Measurements from ENCODE around the gene DLGAP3. TPM values are rescaled to one million over a fixed set of nuclear protein-coding genes. Genes with fewer than 3 reads are reported as not detected.

The DLGAP3 gene
- total and polyA plus RNA-seq, 12 donors: 0.07 to 0.35 (median 0.13) TPM; not detected in 6

- DNase-seq: no peak
- ATAC-seq: no peak
- Histone ChIP-seq H3K4me3 (no peak overlapping the region), H3K36me3 (no peaks in the 10 kb centered on the region), H3K9me3 (no peaks in the 10 kb centered on the region), H3K4me1 (peaks cover 4 to 13% (median 9%) of the 10 kb centered on the region in 9 donors), H3K27ac (no peak overlapping the region), H3K27me3 (peaks cover 11 to 74% (median 55%) of the 10 kb centered on the region in 7 donors)
- WGBS, 2 donors: 14 to 19% methylated on average over 5 of the region's 5 CpGs
- TF ChIP-seq CTCF (IDR thresholded peaks at IDR 0.05): no peak
- intact Hi-C loops (cut with DNase I): no loop called here
Measured at GRCh38 chr1:34930702-34931071, 1.2 kb upstream of the DLGAP3 start.

GRCh38 chr1:34929853-34930701, 627 bp upstream of the DLGAP3 start:
- Histone ChIP-seq H3K4me1 (peaks cover 4 to 13% (median 9%) of the 10 kb centered on the region in 9 donors), H3K27me3 (peaks cover 11 to 74% (median 60%) of the 10 kb centered on the region in 7 donors), H3K4me3 (peak overlapping the region; percentile 14 to 55 (median 41)), H3K27ac (no peak overlapping the region), H3K36me3 (no peaks in the 10 kb centered on the region), H3K9me3 (no peaks in the 10 kb centered on the region)
- DNase-seq (no peak), ATAC-seq (peak in 1 of 8 donors; percentile 34)
- no peak for TF ChIP-seq CTCF (IDR thresholded peaks at IDR 0.05)
- WGBS, 2 donors: 1 to 2% methylated on average over 55 to 61 of the region's 61 CpGs
- intact Hi-C loops (cut with DNase I): no loop called here

- DNase-seq: no peak
- H3K4me3 ChIP-seq: peak overlapping the region in 8 of 10 donors; percentile 16 to 55 (median 41)
- no peak for TF ChIP-seq CTCF (IDR thresholded peaks at IDR 0.05)
- WGBS, 2 donors: 5 to 6% methylated on average over 61 to 66 of the region's 66 CpGs
- no peak overlapping the region for H3K27ac ChIP-seq
- H3K9me3 ChIP-seq: no peaks in the 10 kb centered on the region
- intact Hi-C loops (cut with DNase I): no loop called here
- no peaks in the 10 kb centered on the region for H3K36me3 ChIP-seq
- ATAC-seq: no peak
- peaks cover 4 to 13% (median 9%) of the 10 kb centered on the region in 9 donors for H3K4me1 ChIP-seq
- H3K27me3 ChIP-seq: peaks cover 11 to 79% (median 66%) of the 10 kb centered on the region in 7 donors
Measured at GRCh38 chr1:34928699-34929496, 552 bp downstream of the DLGAP3 start.

- DNase-seq: no peak
- H3K9me3 ChIP-seq: no peaks in the 10 kb centered on the region
- no peak for ATAC-seq
- TF ChIP-seq CTCF (IDR thresholded peaks at IDR 0.05): no peak
- H3K36me3 ChIP-seq: no peaks in the 10 kb centered on the region
- peaks cover 11 to 86% (median 67%) of the 10 kb centered on the region in 7 donors for H3K27me3 ChIP-seq
- intact Hi-C loops (cut with DNase I): no loop called here
- H3K4me3 ChIP-seq: no peak overlapping the region
- WGBS, 2 donors: 23 to 27% methylated on average over 9 of the region's 9 CpGs
- H3K27ac ChIP-seq: no peak overlapping the region
- H3K4me1 ChIP-seq: peaks cover 4 to 13% (median 9%) of the 10 kb centered on the region in 9 donors
Measured at GRCh38 chr1:34928066-34928696, 1.3 kb downstream of the DLGAP3 start.

Data from heart right ventricle (tissue), 16 donors.